H9 (cell line): ENCODE results near the gene ABR. TPM values are rescaled to one million over a fixed set of nuclear protein-coding genes. Genes with fewer than 3 reads are reported as not detected.
A peak's percentile ranks its signal among the peaks of the same experiment; 100 is the strongest.

Experiments used
- DNase-seq: peaks from one replicate; pipeline ENCODE4 v3.0.0-alpha.2; 2017
- H2AFZ ChIP-seq: one replicate; pipeline ENCODE4 v1.6.1; 2013; ENCODE audit warnings: mild to moderate bottlenecking, low read length, control low read depth, moderate library complexity
- H2AK5ac ChIP-seq: 2 replicates; pipeline ENCODE4 v1.6.1; 2013; ENCODE audit warnings: low read length, control low read depth, mixed read lengths; ENCODE audit not compliant: insufficient read length
- H2BK120ac ChIP-seq: one replicate; pipeline ENCODE4 v1.6.1; 2013; ENCODE audit warnings: low read depth, mild to moderate bottlenecking, low read length, control low read depth, inconsistent platforms; ENCODE audit not compliant: poor library complexity, severe bottlenecking
- H2BK12ac ChIP-seq: 2 replicates; pipeline ENCODE4 v1.6.1; 2013; ENCODE audit warnings: low read length, control low read depth, mixed read lengths, low read depth; ENCODE audit not compliant: insufficient read length
- H2BK15ac ChIP-seq: 2 replicates; pipeline ENCODE4 v1.6.1; 2013; ENCODE audit warnings: low read depth, low read length, control low read depth
- H2BK20ac ChIP-seq: one replicate; pipeline ENCODE4 v1.6.1; 2013; ENCODE audit warnings: low read depth, mild to moderate bottlenecking, low read length, control low read depth, inconsistent platforms; ENCODE audit not compliant: poor library complexity, severe bottlenecking
- H2BK5ac ChIP-seq: 2 replicates; pipeline ENCODE4 v1.6.1; 2013; ENCODE audit warnings: low read length, control low read depth, mixed read lengths; ENCODE audit not compliant: insufficient read length
- H3K14ac ChIP-seq: 2 replicates; pipeline ENCODE4 v1.6.1; 2013; ENCODE audit warnings: low read length, control low read depth; ENCODE audit not compliant: insufficient read depth
- H3K18ac ChIP-seq: 2 replicates; pipeline ENCODE4 v1.6.1; 2013; ENCODE audit warnings: low read depth, mild to moderate bottlenecking, mixed read lengths, low read length, control low read depth; ENCODE audit not compliant: insufficient read length
- H3K23ac ChIP-seq: 2 replicates; pipeline ENCODE4 v1.6.1; 2013; ENCODE audit warnings: low read length, control low read depth, mixed read lengths, low read depth; ENCODE audit not compliant: insufficient read length
- H3K23me2 ChIP-seq: 2 replicates; pipeline ENCODE4 v1.6.1; 2013; ENCODE audit warnings: low read depth, mild to moderate bottlenecking, mixed read lengths, low read length, control low read depth; ENCODE audit not compliant: insufficient read length, poor library complexity, severe bottlenecking
- H3K27ac ChIP-seq: 2 replicates; pipeline ENCODE4 v1.5.1; 2013; ENCODE audit warnings: low read length, control low read depth, mixed read lengths, low read depth; ENCODE audit not compliant: insufficient read length
- H3K27me3 ChIP-seq: 2 replicates; pipeline ENCODE4 v1.6.1; 2013; ENCODE audit warnings: low read length, control low read depth, inconsistent platforms; ENCODE audit not compliant: insufficient read depth
- H3K4ac ChIP-seq: 2 replicates; pipeline ENCODE4 v1.6.1; 2013; ENCODE audit warnings: low read depth, mild to moderate bottlenecking, control low read depth, inconsistent platforms, low read length, moderate library complexity
- H3K4me1 ChIP-seq: 2 replicates; pipeline ENCODE4 v1.6.1; 2013; ENCODE audit warnings: low read length, control low read depth, inconsistent platforms; ENCODE audit not compliant: insufficient read depth
- H3K4me2 ChIP-seq: 2 replicates; pipeline ENCODE4 v1.6.1; 2013; ENCODE audit warnings: low read length, control low read depth, mixed read lengths; ENCODE audit not compliant: insufficient read length, insufficient read depth
- H3K56ac ChIP-seq: 2 replicates; pipeline ENCODE4 v1.6.1; 2013; ENCODE audit warnings: low read depth, mild to moderate bottlenecking, mixed read lengths, low read length, control low read depth; ENCODE audit not compliant: insufficient read length
- H3K79me1 ChIP-seq: 2 replicates; pipeline ENCODE4 v1.6.1; 2013; ENCODE audit warnings: low read depth, mild to moderate bottlenecking, moderate library complexity, low read length, control low read depth, inconsistent platforms; ENCODE audit not compliant: insufficient read depth, poor library complexity, severe bottlenecking
- H3K79me2 ChIP-seq: 2 replicates; pipeline ENCODE4 v1.6.1; 2013; ENCODE audit warnings: low read length, control low read depth, inconsistent platforms; ENCODE audit not compliant: insufficient read depth
- H3K9ac ChIP-seq: 2 replicates; pipeline ENCODE4 v1.6.1; 2013; ENCODE audit warnings: low read length, control low read depth, mixed read lengths; ENCODE audit not compliant: insufficient read length; ENCODE audit errors: extremely low read depth
- H3K9me3 ChIP-seq: one replicate; pipeline ENCODE4 v1.6.1; 2013; ENCODE audit warnings: low read depth, low read length, inconsistent platforms; ENCODE audit not compliant: control insufficient read depth
- H3T11ph ChIP-seq: one replicate; pipeline ENCODE4 v1.6.1; 2013; ENCODE audit warnings: mild to moderate bottlenecking, low read length, control low read depth, inconsistent platforms
- H4K20me1 ChIP-seq: one replicate; pipeline ENCODE4 v1.6.1; 2013; ENCODE audit not compliant: control insufficient read depth, insufficient read length, insufficient read depth
- H4K5ac ChIP-seq: 2 replicates; pipeline ENCODE4 v1.6.1; 2013; ENCODE audit warnings: low read depth, mild to moderate bottlenecking, mixed read lengths, low read length, control low read depth; ENCODE audit not compliant: insufficient read length
- H4K8ac ChIP-seq: replicated peaks from 2 replicates; pipeline ENCODE4 v1.6.1; 2013; ENCODE audit warnings: low read length, control low read depth, mixed read lengths, low read depth; ENCODE audit not compliant: insufficient read length
- H4K91ac ChIP-seq: 2 replicates; pipeline ENCODE4 v1.6.1; 2013; ENCODE audit warnings: low read depth, mild to moderate bottlenecking, moderate library complexity, mixed read lengths, low read length, control low read depth; ENCODE audit not compliant: insufficient read length
- H3K27ac Mint-ChIP-seq, 3 experiments: 2 replicates in 2 of 3; 3 replicates in 1 of 3; pipeline ENCODE4 v1.8.0; 2020 to 2021; ENCODE audit warnings: mixed read lengths in 3 of 3, mild to moderate bottlenecking in 1 of 3, moderate library complexity in 1 of 3
- H3K27me3 Mint-ChIP-seq: 2 replicates; pipeline ENCODE4 v1.8.0; 2021; ENCODE audit warnings: low read depth, mild to moderate bottlenecking, moderate library complexity, mixed read lengths
- H3K36me3 Mint-ChIP-seq, 3 experiments: 2 replicates in 2 of 3; 3 replicates in 1 of 3; pipeline ENCODE4 v1.8.0; 2020 to 2021; ENCODE audit warnings: low read depth in 3 of 3, mixed read lengths in 3 of 3; ENCODE audit not compliant: insufficient read depth in 1 of 3
- H3K4me1 Mint-ChIP-seq, 2 experiments: 2 replicates each; pipeline ENCODE4 v1.8.0; 2020; ENCODE audit warnings: mixed read lengths in 2 of 2
- H3K4me3 Mint-ChIP-seq, 2 experiments: 2 replicates in 1 of 2; 3 replicates in 1 of 2; pipeline ENCODE4 v1.8.0; 2020 to 2021; ENCODE audit warnings: mild to moderate bottlenecking in 2 of 2, mixed read lengths in 2 of 2, moderate library complexity in 1 of 2
- H3K9me3 Mint-ChIP-seq, 2 experiments: 2 replicates in 1 of 2; 3 replicates in 1 of 2; pipeline ENCODE4 v1.8.0; 2020; ENCODE audit warnings: mild to moderate bottlenecking in 2 of 2, mixed read lengths in 2 of 2, moderate library complexity in 1 of 2
- WGBS: extraction: QIAGEN DNeasy Blood & Tissue Kit; methylation state at CpG from one replicate; pipeline ENCODE4 v1.1.7; 2013; ENCODE audit warnings: missing lambda C conversion rate, low lambda C conversion rate, mixed read lengths; ENCODE audit not compliant: insufficient read length; ENCODE audit errors: extremely low coverage; 5-methylcytosine and 5-hydroxymethylcytosine counted together
- total RNA-seq: library from RNA; stranded (reverse); gene quantifications from 2 replicates; pipeline ENCODE4 v1.2.1, GENCODE V29; 2021
- TF ChIP-seq, protein P1 (sequence below): fragments of 200-600 bp; sonication (generic); conservative IDR thresholded peaks from 3 replicates; pipeline ENCODE4 v1.8.0; 2021; ENCODE audit warnings: antibody characterized with exemption, mild to moderate bottlenecking

Gene ABR
- total RNA-seq, 1 experiment from 2014 or later = 34.7 TPM

DNA sequence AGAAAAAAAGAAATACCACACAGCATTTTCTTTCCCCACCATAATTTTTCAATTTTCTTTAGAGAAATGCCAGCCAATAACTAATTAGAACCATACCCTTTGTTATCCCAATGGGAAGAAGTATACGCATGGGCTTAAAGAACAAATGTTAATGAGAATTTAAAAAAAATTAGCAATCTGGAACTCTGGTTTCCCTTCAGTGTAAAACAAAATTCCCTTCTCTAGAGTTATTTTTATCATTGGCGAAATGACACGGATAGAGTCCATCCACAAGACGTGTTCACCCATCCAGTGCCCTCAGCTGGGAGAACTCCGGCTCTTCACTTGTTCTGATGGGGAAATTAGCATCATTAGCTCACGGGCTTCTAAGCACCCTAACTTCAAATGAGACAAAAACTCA is 203.5 kb downstream of the ABR start:
- H3K36me3 Mint-ChIP-seq = peaks cover 4 to 11% (median 10%) of the 10 kb centered on the region in 3 experiments; a peak in 6 of 7 replicates
- no peak overlapping the region for H3K18ac ChIP-seq
- no peaks in the 10 kb centered on the region for H3K9me3 ChIP-seq
- no peak overlapping the region for H3K23ac ChIP-seq
- H3K79me1 ChIP-seq = no peaks in the 10 kb centered on the region
- no peak overlapping the region for H4K5ac ChIP-seq
- H3K27ac ChIP-seq = no peak overlapping the region
- peak overlapping the region; percentile 16 to 93; a peak in 4 of 5 replicates for H3K4me3 Mint-ChIP-seq
- no CpG with 5 or more reads among the region's 6 CpGs for WGBS
- H3K4ac ChIP-seq = no peak overlapping the region
- H3K56ac ChIP-seq = no peak overlapping the region
- no peak overlapping the region for H3K9ac ChIP-seq
- H3K14ac ChIP-seq = no peak overlapping the region
- no peaks in the 10 kb centered on the region; a peak in 1 of 5 replicates for H3K9me3 Mint-ChIP-seq
- no peaks in the 10 kb centered on the region for H3K27me3 ChIP-seq
- H3K4me1 ChIP-seq = peaks cover 11% of the 10 kb centered on the region
- no peak overlapping the region for H4K8ac ChIP-seq
- H2BK120ac ChIP-seq = no peak overlapping the region
- H2BK12ac ChIP-seq = no peak overlapping the region
- no peak overlapping the region for H2BK15ac ChIP-seq
- H4K20me1 ChIP-seq = no peaks in the 10 kb centered on the region
- no peak overlapping the region for H2AFZ ChIP-seq
- H3K79me2 ChIP-seq = peaks cover 29% of the 10 kb centered on the region
- no peak overlapping the region for H2BK5ac ChIP-seq
- no peak overlapping the region for H2AK5ac ChIP-seq
- no peaks in the 10 kb centered on the region for H3K27me3 Mint-ChIP-seq
- no peak overlapping the region for H3T11ph ChIP-seq
- H3K4me1 Mint-ChIP-seq = peaks cover 46 to 49% of the 10 kb centered on the region in 2 experiments
- peaks cover 18% of the 10 kb centered on the region for H3K23me2 ChIP-seq
- H4K91ac ChIP-seq = no peak overlapping the region
- H2BK20ac ChIP-seq = no peak overlapping the region
- no peak for DNase-seq
- TF ChIP-seq, protein P1, sequence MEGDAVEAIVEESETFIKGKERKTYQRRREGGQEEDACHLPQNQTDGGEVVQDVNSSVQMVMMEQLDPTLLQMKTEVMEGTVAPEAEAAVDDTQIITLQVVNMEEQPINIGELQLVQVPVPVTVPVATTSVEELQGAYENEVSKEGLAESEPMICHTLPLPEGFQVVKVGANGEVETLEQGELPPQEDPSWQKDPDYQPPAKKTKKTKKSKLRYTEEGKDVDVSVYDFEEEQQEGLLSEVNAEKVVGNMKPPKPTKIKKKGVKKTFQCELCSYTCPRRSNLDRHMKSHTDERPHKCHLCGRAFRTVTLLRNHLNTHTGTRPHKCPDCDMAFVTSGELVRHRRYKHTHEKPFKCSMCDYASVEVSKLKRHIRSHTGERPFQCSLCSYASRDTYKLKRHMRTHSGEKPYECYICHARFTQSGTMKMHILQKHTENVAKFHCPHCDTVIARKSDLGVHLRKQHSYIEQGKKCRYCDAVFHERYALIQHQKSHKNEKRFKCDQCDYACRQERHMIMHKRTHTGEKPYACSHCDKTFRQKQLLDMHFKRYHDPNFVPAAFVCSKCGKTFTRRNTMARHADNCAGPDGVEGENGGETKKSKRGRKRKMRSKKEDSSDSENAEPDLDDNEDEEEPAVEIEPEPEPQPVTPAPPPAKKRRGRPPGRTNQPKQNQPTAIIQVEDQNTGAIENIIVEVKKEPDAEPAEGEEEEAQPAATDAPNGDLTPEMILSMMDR = no peak
- H3K4me2 ChIP-seq = no peak overlapping the region
- H3K27ac Mint-ChIP-seq = no peak overlapping the region; a peak in 1 of 7 replicates
